ENCODE data around the gene TMOD2.

TMOD2 gene

GRCh38 chr15:51828621-51829375 lies 77.4 kb downstream of the TMOD2 start:
- no peak for DNase-seq

- peak; percentile 93 for DNase-seq
Measured at GRCh38 chr15:51829376-51830275, 78.2 kb downstream of the TMOD2 start, which contains the start of gene TMOD3. TSS of gene TMOD3 (plus strand) at chr15:51829653. CDS start at chr15:51862885, 33,232 bp downstream.

- no peak for DNase-seq
Measured at GRCh38 chr15:51830276-51830806, 78.9 kb downstream of the TMOD2 start.

- DNase-seq, result no peak
Measured at GRCh38 chr15:51833772-51834171, 82.4 kb downstream of the TMOD2 start.

DNA sequence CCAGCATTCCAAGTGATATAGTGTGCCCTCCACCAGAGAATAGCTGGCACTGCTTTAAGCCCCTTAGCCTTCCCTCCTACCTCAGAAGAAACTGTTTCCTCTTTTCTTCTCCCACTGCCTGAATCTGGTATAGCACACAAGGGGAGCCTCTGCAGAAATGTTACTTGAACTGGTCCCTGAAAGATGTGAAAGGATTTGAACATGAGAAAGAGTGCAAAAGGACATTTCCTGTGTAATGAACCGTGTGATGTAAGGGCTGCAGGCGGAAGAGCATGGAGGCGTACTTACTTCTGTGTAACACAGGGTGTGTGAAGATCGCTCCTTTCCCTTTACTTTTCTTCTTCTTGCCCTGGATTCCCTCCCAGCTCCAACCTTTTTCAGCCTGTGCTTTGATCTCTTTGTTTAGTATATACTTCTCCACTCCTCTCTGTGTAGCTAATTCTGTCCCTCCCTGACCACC lies 86.4 kb downstream of the TMOD2 start:
- no peak for DNase-seq

DNA sequence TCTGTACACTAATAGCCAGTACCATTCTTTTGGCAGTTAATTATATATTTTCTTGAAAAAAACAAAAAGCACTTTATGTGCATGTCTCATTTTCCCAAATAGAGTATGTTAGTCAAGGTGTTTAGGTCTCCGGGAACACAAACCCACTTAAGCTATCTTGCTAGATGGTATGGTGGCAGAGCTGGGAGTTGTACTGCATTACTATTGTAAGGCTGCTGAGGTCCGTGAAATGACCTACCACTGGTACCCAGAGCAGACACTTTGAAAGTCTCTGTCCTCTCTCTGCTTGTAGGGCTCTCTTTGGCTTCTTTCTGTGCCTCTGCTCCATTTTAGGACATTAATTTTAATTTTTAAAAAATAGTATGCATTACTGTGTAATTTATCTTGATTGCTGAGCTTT lies 86.9 kb downstream of the TMOD2 start:
- DNase-seq, result no peak

DNA sequence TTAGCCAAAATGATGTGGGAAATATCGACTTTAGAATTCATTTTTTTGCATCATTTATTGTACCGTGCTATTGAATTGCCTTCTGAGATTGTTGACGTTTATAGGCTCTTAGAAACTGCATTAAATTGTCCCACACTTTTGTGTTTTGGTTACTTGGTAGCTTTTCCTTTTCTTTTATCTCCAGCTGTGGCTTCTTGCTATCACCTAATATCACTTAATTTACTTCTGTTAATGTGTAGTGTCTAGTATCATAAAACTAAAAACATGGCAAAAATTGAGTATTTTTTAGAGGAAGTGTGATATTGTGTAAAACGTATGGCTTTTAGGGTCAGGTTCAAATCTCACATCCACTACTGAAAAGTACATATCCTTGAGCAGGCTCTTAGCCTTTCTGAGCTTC lies 89.3 kb downstream of the TMOD2 start:
- DNase-seq, result no peak

DNA sequence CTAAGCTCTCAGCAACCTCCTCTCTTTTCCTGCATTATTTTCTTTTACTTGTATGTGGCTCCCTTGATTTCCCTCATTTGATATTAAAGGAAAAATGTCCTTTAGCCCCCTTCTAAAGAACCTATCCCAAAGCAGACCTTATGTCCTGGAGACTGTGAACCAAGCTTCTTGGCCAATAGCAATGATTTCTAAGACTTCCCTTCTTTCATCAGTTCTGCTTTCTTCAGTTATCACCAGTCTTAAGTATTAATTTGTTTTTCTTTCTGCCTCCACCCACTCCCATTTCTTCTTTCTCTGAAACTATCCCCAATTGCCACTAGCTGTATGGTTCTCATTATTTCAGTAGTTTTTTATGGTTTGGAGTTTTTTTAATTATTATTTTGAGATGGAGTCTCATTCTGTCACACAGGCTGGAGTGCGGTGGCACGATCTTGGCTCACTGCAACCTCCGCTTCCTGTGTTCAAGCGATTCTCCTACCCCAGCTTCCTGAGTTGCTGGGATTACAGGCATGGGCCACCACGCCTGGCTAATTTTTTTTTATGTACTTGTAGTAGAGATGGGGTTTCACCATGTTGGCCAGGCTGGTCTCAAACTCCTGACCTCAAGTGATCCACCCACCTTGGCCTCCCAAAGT lies 90.1 kb downstream of the TMOD2 start:
- no peak for DNase-seq

- DNase-seq, result no peak
Measured at GRCh38 chr15:51842265-51842664, 90.9 kb downstream of the TMOD2 start.

DNA sequence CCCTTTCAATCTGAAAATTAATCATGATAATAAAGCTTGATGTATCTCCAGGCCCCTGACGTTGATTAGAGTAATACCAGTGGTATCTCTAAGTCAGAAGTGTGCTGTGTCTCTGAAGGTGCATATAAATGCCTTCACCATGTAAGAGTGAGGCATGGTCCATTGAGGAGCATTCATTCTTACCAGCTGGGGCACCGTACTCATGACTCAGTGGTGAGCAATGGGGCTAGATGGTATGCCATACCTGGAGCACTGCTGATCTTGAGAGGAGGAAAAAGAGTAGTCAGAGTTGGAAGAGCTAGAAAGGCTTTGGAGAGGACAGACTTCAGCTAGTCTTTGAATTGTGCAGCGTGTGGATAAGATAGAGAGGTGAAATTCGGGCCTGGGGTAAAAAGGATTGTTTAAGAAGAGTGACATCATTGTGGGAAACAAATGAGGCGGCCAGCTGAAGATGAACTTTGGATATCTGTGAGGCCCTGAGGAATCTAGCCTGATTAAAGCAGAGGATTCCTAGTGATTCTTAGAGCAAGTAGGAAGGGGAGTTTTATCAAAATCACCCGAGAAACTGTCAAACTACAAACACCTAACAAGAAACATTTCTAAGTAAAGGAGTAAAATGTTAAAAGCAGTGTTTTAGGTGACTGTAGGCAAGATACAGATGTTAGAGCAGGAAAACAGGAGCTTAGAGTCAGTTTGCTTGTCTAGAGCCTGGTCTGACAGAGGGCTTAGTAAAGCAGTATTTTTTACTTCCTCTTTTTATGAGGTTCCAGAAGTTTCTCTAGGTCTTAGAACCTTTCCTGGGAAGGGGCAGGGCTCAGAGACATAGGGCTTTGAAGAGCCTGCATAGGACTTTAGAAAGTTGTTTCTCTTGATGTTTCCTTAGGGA lies 91.7 kb downstream of the TMOD2 start:
- DNase-seq, result no peak

GRCh38 chr15:51844747-51845426 lies 93.5 kb downstream of the TMOD2 start:
- no peak for DNase-seq

DNA sequence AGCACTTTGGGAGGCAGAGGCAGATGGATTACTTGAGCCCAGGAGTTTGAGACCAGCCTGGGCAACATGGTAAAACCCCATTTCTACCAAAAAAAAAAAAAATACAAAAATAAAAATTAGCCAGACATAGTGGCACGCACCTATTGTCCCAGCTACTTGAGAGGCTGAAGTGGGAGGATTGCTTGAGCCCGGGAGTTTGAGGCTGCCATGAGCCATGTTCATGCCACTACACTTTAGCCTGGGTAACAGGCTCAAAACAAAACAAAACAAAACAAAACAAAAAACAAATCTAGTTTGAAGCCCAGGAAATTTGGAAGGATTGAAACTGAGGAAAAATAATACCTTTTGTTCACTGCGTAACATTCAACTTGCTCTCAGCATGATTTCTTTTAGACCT lies 94.7 kb downstream of the TMOD2 start:
- DNase-seq, result no peak

GRCh38 chr15:51846463-51847230 lies 95.2 kb downstream of the TMOD2 start:
- DNase-seq, result no peak

GRCh38 chr15:51848811-51849210 lies 97.4 kb downstream of the TMOD2 start:
- DNase-seq, result no peak

GRCh38 chr15:51849860-51850259 lies 98.5 kb downstream of the TMOD2 start:
- DNase-seq, result no peak

GRCh38 chr15:51853998-51854397 lies 102.6 kb downstream of the TMOD2 start:
- no peak for DNase-seq

- no peak for DNase-seq
Measured at GRCh38 chr15:51855612-51856011, 104.2 kb downstream of the TMOD2 start.

DNA sequence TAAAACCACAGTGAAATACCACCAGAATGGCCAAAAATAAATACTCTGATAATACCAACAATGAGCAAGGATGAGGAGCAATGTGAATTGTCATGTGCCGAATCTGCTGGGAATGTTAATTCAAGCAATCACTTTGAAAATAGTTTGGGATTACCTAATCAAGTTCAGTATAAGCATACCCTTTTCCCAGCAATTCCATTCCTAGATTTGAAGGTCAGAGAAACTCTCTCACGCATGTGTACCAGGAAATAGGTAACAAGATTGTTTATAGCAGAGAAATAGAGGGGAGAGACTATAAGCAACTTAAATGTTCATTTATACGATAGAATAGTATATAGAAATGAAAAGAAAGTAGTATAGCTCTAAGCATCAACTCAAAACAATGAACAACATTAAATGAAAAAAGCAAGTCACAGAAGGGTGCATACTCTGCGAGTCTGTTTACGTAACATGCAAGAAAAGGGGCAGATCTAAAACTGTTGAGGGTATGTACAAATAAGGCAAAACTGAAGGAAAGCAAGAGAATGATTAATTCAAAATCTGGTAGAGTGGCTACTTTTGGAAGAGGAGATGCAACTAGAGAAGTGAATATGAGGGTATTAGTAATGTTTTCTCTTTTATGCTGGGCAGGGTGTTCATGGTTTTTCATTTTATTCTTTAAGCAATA lies 105.5 kb downstream of the TMOD2 start:
- DNase-seq, result no peak

DNA sequence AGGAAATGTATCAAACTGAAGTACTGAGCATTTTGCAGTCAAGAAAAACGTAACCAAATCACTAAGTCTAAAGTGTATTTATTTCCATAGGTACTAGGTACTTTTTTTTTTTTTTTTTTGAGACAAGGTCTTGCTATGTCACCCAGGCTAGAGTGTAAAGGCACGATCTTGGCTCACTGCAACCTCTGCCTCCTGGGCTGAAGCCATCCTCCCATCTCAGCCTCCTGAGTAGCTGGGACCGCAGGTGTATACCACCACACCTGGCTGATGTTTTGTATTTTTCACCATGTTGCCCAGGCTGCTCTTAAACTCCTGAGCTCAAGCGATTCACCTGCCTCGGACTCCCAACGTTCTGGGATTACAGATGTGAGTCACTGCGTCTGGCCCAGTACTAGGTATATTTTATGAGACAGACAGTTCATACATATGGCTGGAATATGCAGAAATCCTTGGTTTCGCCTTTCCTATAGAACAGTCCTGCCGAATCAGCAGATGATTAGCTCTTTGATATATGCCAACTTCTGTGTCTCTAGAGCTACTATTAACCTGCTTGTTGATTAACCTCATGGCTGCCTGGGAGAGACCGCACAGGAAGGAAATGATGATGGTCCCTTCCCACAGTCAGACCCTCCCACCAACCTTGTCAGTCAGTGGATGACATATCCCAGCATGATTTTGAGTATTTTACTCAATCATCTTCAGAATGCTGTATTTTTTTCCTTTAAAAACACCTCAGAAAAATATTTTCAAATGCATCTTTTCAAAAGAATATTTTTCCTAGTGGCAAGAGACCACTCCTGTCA lies 110.4 kb downstream of the TMOD2 start:
- peak; percentile 57 for DNase-seq
